ENCODE data around the gene SRRM1. TPM values are rescaled to one million over a fixed set of nuclear protein-coding genes. Genes with fewer than 3 reads are reported as not detected.

SRRM1 gene
- total and polyA plus RNA-seq, 2 of the 8 experiments (the other 6 are each of a cell fraction or from before 2014, with no cell fraction given) = 77.1 to 255 TPM

- Histone ChIP-seq H3K23ac (ENCODE audit: insufficient read length) (no peak overlapping the region), H3K4me1 (replicated peaks in 1 of 4; ENCODE audit: control insufficient read depth in 3 of 4, insufficient read depth in 4 of 4, low read length in 3 of 4) (peaks cover 0 to 11% (median 4%) of the 10 kb centered on the region in 4 experiments; a peak in 5 of 7 replicates), H3K36me3 (ENCODE audit: control insufficient read depth in 2 of 4, insufficient read depth in 4 of 4, low read length in 3 of 4) (no peaks in the 10 kb centered on the region), H3K4me3 (ENCODE audit: extremely low read depth in 1 of 4, insufficient read depth in 2 of 4, low read depth in 3 of 4, low read length in 4 of 4) (no peak overlapping the region), H3K9ac (replicated peaks in 1 of 4; ENCODE audit: extremely low read depth in 1 of 4, low read depth in 3 of 4, low read length in 3 of 4) (no peak overlapping the region), H2BK5ac (ENCODE audit: low read depth, low read length) (no peak overlapping the region), H2BK120ac (replicated peaks; ENCODE audit: low read depth, low read length) (no peak overlapping the region), H4K8ac (ENCODE audit: extremely low read depth, insufficient read depth, low read length) (peak overlapping the region; percentile 57; the same call in 1 of the 2 replicates), H3K9me3 (ENCODE audit: insufficient read depth in 2 of 2, low read depth in 1 of 2, low read length in 1 of 2) (peaks cover 0 to 3% of the 10 kb centered on the region in 2 experiments; a peak in 1 of 4 replicates), H3K18ac (ENCODE audit: extremely low read depth, low read length) (no peak overlapping the region), H3K27me3 (replicated peaks in 1 of 4; ENCODE audit: control insufficient read depth in 3 of 4, extremely low read depth in 1 of 4, insufficient read depth in 3 of 4, low read length in 3 of 4) (no peaks in the 10 kb centered on the region), H3K79me1 (ENCODE audit: low read depth, low read length) (no peaks in the 10 kb centered on the region), H3K4ac (replicated peaks; ENCODE audit: insufficient read length, low read depth, low read length) (no peak overlapping the region), H3K27ac (ENCODE audit: low read depth, low read length) (no peak overlapping the region), H3K79me2 (ENCODE audit: control insufficient read depth in 1 of 2, insufficient read depth in 2 of 2, low read length in 2 of 2) (no peaks in the 10 kb centered on the region), H3K4me2 (ENCODE audit: insufficient read depth in 1 of 2, low read depth in 2 of 2, low read length in 2 of 2) (no peak overlapping the region), H4K20me1 (replicated peaks in 1 of 2; ENCODE audit: control insufficient read depth in 1 of 2, insufficient read depth in 2 of 2, low read length in 2 of 2) (no peaks in the 10 kb centered on the region), H2AFZ (ENCODE audit: low read length) (no peak overlapping the region), H3K14ac (ENCODE audit: insufficient read length) (no peak overlapping the region), H2BK15ac (ENCODE audit: low read length) (no peak overlapping the region), H2BK20ac (ENCODE audit: low read length) (no peak overlapping the region), H3K56ac (replicated peaks; ENCODE audit: insufficient read length, low read depth, low read length) (no peak overlapping the region), H4K5ac (ENCODE audit: insufficient read length, low read depth, low read length) (no peak overlapping the region), H3K23me2 (ENCODE audit: low read depth, low read length) (no peaks in the 10 kb centered on the region), H2AK5ac (ENCODE audit: low read depth, low read length) (no peak overlapping the region), H4K91ac (replicated peaks; ENCODE audit: insufficient read length, low read length) (no peak overlapping the region), H2BK12ac (ENCODE audit: low read depth, low read length) (no peak overlapping the region)
- POLR2A ChIA-PET (ENCODE audit: partially characterized antibody) = interaction anchor here (1.5 kb wide), 1 partner anchor 14 kb away, joined by 5 read pairs; no protein-coding TSS in a partner anchor
- FAIRE-seq (no peak), DNase-seq (ENCODE audit: low read depth in 1 of 2, low spot score in 2 of 2) (no peak)
- 96% methylated on average over 12 of the region's 12 CpGs; no CpG with 5 or more reads in 1 of the 2 experiments for WGBS, 2 experiments (ENCODE audit: extremely low coverage in 1 of 2, insufficient coverage in 1 of 2, insufficient read length in 1 of 2, insufficient replicate concordance in 2 of 2, low coverage in 1 of 2, low lambda C conversion rate in 2 of 2, missing lambda C conversion rate in 1 of 2)
- CTCF ChIA-PET (ENCODE audit: partially characterized antibody) = interaction anchor here (1.7 kb wide), 1 partner anchor 14 kb away, joined by 3 read pairs; no protein-coding TSS in a partner anchor
- TF ChIP-seq POLR2AphosphoS5 (IDR thresholded peaks at IDR 0.05; ENCODE audit: low read depth, low read length) = no peak
- TF ChIP-seq KDM4A (IDR thresholded peaks at IDR 0.05; ENCODE audit: low read depth, low read length, severe bottlenecking) = no peak
- no peak for TF ChIP-seq CTBP2 (IDR thresholded peaks at IDR 0.05; ENCODE audit: borderline replicate concordance, insufficient read depth, insufficient read length, low read length)
- no peak for TF ChIP-seq ZNF274 (IDR thresholded peaks at IDR 0.05; ENCODE audit: borderline replicate concordance, extremely low read depth, low read length)
- TF ChIP-seq CBX5 (IDR thresholded peaks at IDR 0.05; ENCODE audit: low read depth, low read length) = no peak
- no peak for TF ChIP-seq SP1 (IDR thresholded peaks at IDR 0.05; ENCODE audit: low read depth, low read length)
- TF ChIP-seq BRCA1 (IDR thresholded peaks at IDR 0.05; ENCODE audit: low read depth, low read length) = no peak
- TF ChIP-seq RXRA (IDR thresholded peaks at IDR 0.05; ENCODE audit: insufficient read depth, low read depth, low read length) = no peak
Measured at GRCh38 chr1:24720152-24720551, 77.0 kb downstream of the SRRM1 start.

All from H1 (cell line).